H1 (cell line): Measurements from ENCODE around the gene UBE4B. TPM values are rescaled to one million over a fixed set of nuclear protein-coding genes. Genes with fewer than 3 reads are reported as not detected.

ENCODE experiments used
- CTCF ChIA-PET: fragments of 300-600 bp; sonication (Branson Sonifier 250); formaldehyde crosslinking; loops from one replicate; lab custom pipeline; 2021; ENCODE audit not compliant: partially characterized antibody; lab: Charles Lee
- POLR2A ChIA-PET: fragments of 300-600 bp; sonication (Branson Sonifier 250); formaldehyde crosslinking; loops from one replicate; lab custom pipeline; 2021; ENCODE audit warnings: inconsistent platforms; ENCODE audit not compliant: partially characterized antibody; lab: Charles Lee
- DNase-seq, 2 experiments: peaks; one replicate each; pipeline versions ENCODE4 v3.0.0 to v3.0.0-alpha.2; 2010 to 2022; ENCODE audit warnings: low spot score in 2 of 2, low read depth in 1 of 2, mixed read lengths in 1 of 2
- FAIRE-seq: peaks from 2 replicates; lab custom pipeline; 2011; peaks lifted over from hg19 to GRCh38; lab: Jason Lieb, UNC
- H2AFZ ChIP-seq: 2 replicates; pipeline ENCODE4 v1.8.1; 2012; ENCODE audit warnings: low read length, inconsistent platforms
- H2AK5ac ChIP-seq: 2 replicates; pipeline ENCODE4 v1.6.1; 2013; ENCODE audit warnings: low read depth, low read length
- H2BK120ac ChIP-seq: replicated peaks from 2 replicates; pipeline ENCODE3; 2013; ENCODE audit warnings: low read depth, low read length, inconsistent platforms
- H2BK12ac ChIP-seq: 2 replicates; pipeline ENCODE4 v1.6.1; 2013; ENCODE audit warnings: low read depth, low read length
- H2BK15ac ChIP-seq: 2 replicates; pipeline ENCODE4 v1.6.1; 2013; ENCODE audit warnings: low read length
- H2BK20ac ChIP-seq: 2 replicates; pipeline ENCODE4 v1.6.1; 2013; ENCODE audit warnings: low read length
- H2BK5ac ChIP-seq: 2 replicates; pipeline ENCODE4 v1.6.1; 2013; ENCODE audit warnings: low read depth, low read length
- H3K14ac ChIP-seq: 2 replicates; pipeline ENCODE4 v1.6.1; 2013; ENCODE audit warnings: inconsistent platforms; ENCODE audit not compliant: insufficient read length
- H3K18ac ChIP-seq: 2 replicates; pipeline ENCODE4 v1.6.1; 2013; ENCODE audit warnings: low read length; ENCODE audit errors: extremely low read depth
- H3K23ac ChIP-seq: 2 replicates; pipeline ENCODE4 v1.6.1; 2013; ENCODE audit warnings: inconsistent platforms; ENCODE audit not compliant: insufficient read length
- H3K23me2 ChIP-seq: 2 replicates; pipeline ENCODE4 v1.6.1; 2013; ENCODE audit warnings: low read depth, low read length
- H3K27ac ChIP-seq: 2 replicates; pipeline ENCODE4 v1.6.1; 2011; ENCODE audit warnings: low read depth, low read length, inconsistent platforms
- H3K27me3 ChIP-seq, 4 experiments: replicated peaks in 1 of 4; 1 replicate in 1 of 4; 2 replicates in 3 of 4; pipeline versions ENCODE4 v1.6.1 to v1.8.1; 2011 to 2013; ENCODE audit warnings: low read length in 3 of 4, mild to moderate bottlenecking in 3 of 4, inconsistent platforms in 2 of 4, mixed read lengths in 2 of 4, moderate library complexity in 1 of 4; ENCODE audit not compliant: control insufficient read depth in 3 of 4, insufficient read depth in 3 of 4; ENCODE audit errors: extremely low read depth in 1 of 4
- H3K36me3 ChIP-seq, 4 experiments: 2 replicates each; pipeline versions ENCODE4 v1.6.1 to v1.8.1; 2011 to 2013; ENCODE audit warnings: mild to moderate bottlenecking in 4 of 4, low read length in 3 of 4, moderate library complexity in 2 of 4, control low read depth in 1 of 4, inconsistent platforms in 1 of 4; ENCODE audit not compliant: insufficient read depth in 4 of 4, control insufficient read depth in 2 of 4
- H3K4ac ChIP-seq: replicated peaks from 2 replicates; pipeline ENCODE3; 2013; ENCODE audit warnings: low read length, low read depth, mixed read lengths, inconsistent platforms; ENCODE audit not compliant: insufficient read length
- H3K4me1 ChIP-seq, 4 experiments: replicated peaks in 1 of 4; 1 replicate in 1 of 4; 2 replicates in 3 of 4; pipeline versions ENCODE4 v1.6.1 to v1.8.1; 2011 to 2013; ENCODE audit warnings: low read length in 3 of 4, inconsistent platforms in 2 of 4, mixed read lengths in 1 of 4; ENCODE audit not compliant: insufficient read depth in 4 of 4, control insufficient read depth in 3 of 4
- H3K4me2 ChIP-seq, 2 experiments: 2 replicates each; pipeline versions ENCODE4 v1.6.1 to v1.8.1; 2011 to 2013; ENCODE audit warnings: low read depth in 2 of 2, low read length in 2 of 2, control low read depth in 1 of 2, inconsistent platforms in 1 of 2, mild to moderate bottlenecking in 1 of 2; ENCODE audit not compliant: insufficient read depth in 1 of 2
- H3K4me3 ChIP-seq, 4 experiments: fragments of 200-600, 300-600 bp in 1 of 4; sonication (generic), shearing (Covaris generic), sonication (Bioruptor Twin) in 1 of 4; 2 replicates each; pipeline versions ENCODE4 v1.5.1 to v1.8.1; 2011 to 2016; ENCODE audit warnings: low read length in 4 of 4, low read depth in 3 of 4, control low read depth in 2 of 4, inconsistent platforms in 2 of 4, mild to moderate bottlenecking in 2 of 4, mixed read lengths in 1 of 4, moderate library complexity in 1 of 4; ENCODE audit not compliant: insufficient read depth in 2 of 4; ENCODE audit errors: extremely low read depth in 1 of 4
- H3K56ac ChIP-seq: replicated peaks from 2 replicates; pipeline ENCODE3; 2013; ENCODE audit warnings: low read depth, mild to moderate bottlenecking, mixed read lengths, low read length, inconsistent platforms; ENCODE audit not compliant: insufficient read length
- H3K79me1 ChIP-seq: 2 replicates; pipeline ENCODE4 v1.6.1; 2013; ENCODE audit warnings: low read depth, low read length, control low read depth
- H3K79me2 ChIP-seq, 2 experiments: 2 replicates each; pipeline versions ENCODE4 v1.6.1 to v1.8.1; 2012 to 2013; ENCODE audit warnings: low read length in 2 of 2, mild to moderate bottlenecking in 2 of 2, inconsistent platforms in 1 of 2; ENCODE audit not compliant: insufficient read depth in 2 of 2, control insufficient read depth in 1 of 2
- H3K9ac ChIP-seq, 4 experiments: replicated peaks in 1 of 4; 1 replicate in 1 of 4; 2 replicates in 3 of 4; pipeline versions ENCODE4 v1.6.1 to v1.8.1; 2011 to 2013; ENCODE audit warnings: low read depth in 3 of 4, low read length in 3 of 4, control low read depth in 2 of 4, mild to moderate bottlenecking in 2 of 4, moderate library complexity in 2 of 4, inconsistent platforms in 1 of 4; ENCODE audit errors: extremely low read depth in 1 of 4
- H3K9me3 ChIP-seq, 2 experiments: 2 replicates each; pipeline versions ENCODE4 v1.6.1 to v1.8.1; 2012 to 2013; ENCODE audit warnings: mild to moderate bottlenecking in 2 of 2, moderate library complexity in 2 of 2, control low read depth in 1 of 2, inconsistent platforms in 1 of 2, low read depth in 1 of 2, low read length in 1 of 2, mixed read lengths in 1 of 2; ENCODE audit not compliant: insufficient read depth in 2 of 2
- H4K20me1 ChIP-seq, 2 experiments: replicated peaks in 1 of 2; 2 replicates each; pipeline versions ENCODE3 to v1.8.1; 2011 to 2013; ENCODE audit warnings: inconsistent platforms in 2 of 2, low read length in 2 of 2, mild to moderate bottlenecking in 1 of 2; ENCODE audit not compliant: insufficient read depth in 2 of 2, control insufficient read depth in 1 of 2
- H4K5ac ChIP-seq: 2 replicates; pipeline ENCODE4 v1.6.1; 2013; ENCODE audit warnings: low read length, low read depth, mixed read lengths, inconsistent platforms; ENCODE audit not compliant: insufficient read length
- H4K8ac ChIP-seq: 2 replicates; pipeline ENCODE4 v1.8.0; 2013; ENCODE audit warnings: mild to moderate bottlenecking, moderate library complexity, low read length, inconsistent platforms; ENCODE audit not compliant: insufficient read depth; ENCODE audit errors: extremely low read depth
- H4K91ac ChIP-seq: replicated peaks from 2 replicates; pipeline ENCODE3; 2013; ENCODE audit warnings: low read length, mixed read lengths, inconsistent platforms; ENCODE audit not compliant: insufficient read length
- ATF2 ChIP-seq: IDR thresholded peaks from 2 replicates; pipeline ENCODE4 v1.6.1; 2012; ENCODE audit warnings: low read length, inconsistent platforms
- BRCA1 ChIP-seq: IDR thresholded peaks from 2 replicates; pipeline ENCODE4 v1.6.1; 2012; ENCODE audit warnings: low read depth, low read length, improper control_type of control experiment
- CHD2 ChIP-seq: IDR thresholded peaks from 2 replicates; pipeline ENCODE4 v1.6.1; 2012; ENCODE audit warnings: low read length, improper control_type of control experiment
- JUND ChIP-seq: IDR thresholded peaks from 2 replicates; pipeline ENCODE4 v1.6.1; 2011; ENCODE audit warnings: mild to moderate bottlenecking, improper control_type of control experiment, low read length
- RAD21 ChIP-seq, 2 experiments: IDR thresholded peaks in 1 of 2; conservative IDR thresholded peaks in 1 of 2; 2 replicates each; pipeline ENCODE4 v1.6.1; 2011; ENCODE audit warnings: low read depth in 2 of 2, low read length in 2 of 2, improper control_type of control experiment in 1 of 2, inconsistent platforms in 1 of 2, mild to moderate bottlenecking in 1 of 2, moderate library complexity in 1 of 2
- RBBP5 ChIP-seq: IDR thresholded peaks from 2 replicates; pipeline ENCODE4 v1.7.1; 2012; ENCODE audit warnings: low read depth, mild to moderate bottlenecking, inconsistent platforms, low read length, moderate library complexity, borderline replicate concordance
- SAP30 ChIP-seq: fragments of 300-600 bp; sonication (generic); IDR thresholded peaks from 2 replicates; pipeline ENCODE4 v1.7.1; 2012; ENCODE audit warnings: low read length, moderate library complexity, mild to moderate bottlenecking, inconsistent platforms; ENCODE audit not compliant: insufficient read depth, insufficient replicate concordance
- TAF1 ChIP-seq: IDR thresholded peaks from 2 replicates; pipeline ENCODE4 v1.6.1; 2011; ENCODE audit warnings: mild to moderate bottlenecking, low read depth, low read length
- WGBS, 2 experiments: shearing (Covaris generic) in 1 of 2; methylation state at CpG; one replicate each; pipeline versions ENCODE4 v1.1.6 to v1.1.7; 2013 to 2015; ENCODE audit warnings: low lambda C conversion rate in 2 of 2, mixed read lengths in 2 of 2, inconsistent platforms in 1 of 2, low coverage in 1 of 2, missing lambda C conversion rate in 1 of 2; ENCODE audit not compliant: insufficient replicate concordance in 2 of 2, insufficient coverage in 1 of 2, insufficient read length in 1 of 2; ENCODE audit errors: extremely low coverage in 1 of 2, missing lambda C conversion rate in 1 of 2; 5-methylcytosine and 5-hydroxymethylcytosine counted together
- polyA plus RNA-seq, 7 experiments: library from polyadenylated mRNA; depleted of rRNA in 3 of 7; stranded (reverse) in 5 of 7; unstranded in 2 of 7; fragments of >200 nt in 5 of 7; fragments of 200-250 nt in 2 of 7; gene quantifications; 1 replicate in 5 of 7; 2 replicates in 1 of 7; 4 replicates in 1 of 7; pipeline versions ENCODE4 v1.2.1 to v1.2.3, GENCODE V29; 2011 to 2013; ENCODE audit warnings: missing spikeins in 2 of 7, mixed read lengths in 2 of 7
- total RNA-seq: library from RNA; stranded (reverse); fragmentation: NEBNext Ultra II Directional; extraction: Animal tissue kit (Norgen Biotek cat#: 25700); gene quantifications from 2 replicates; pipeline ENCODE4 v1.2.1, GENCODE V29; 2021

The UBE4B gene
- total and polyA plus RNA-seq, 2 of the 8 experiments (the other 6 are each of a cell fraction or from before 2014, with no cell fraction given): 24.5 to 90.1 TPM

GRCh38 chr1:10209905-10210810 is 177.4 kb downstream of the UBE4B start, which contains the start of gene KIF1B:
TSS of gene KIF1B (plus strand) at chr1:10210570. CDS start at chr1:10232329, 21,759 bp downstream.
- H3K23me2 ChIP-seq: peaks cover 15% of the 10 kb centered on the region
- peak within 1 kb of the TSS; percentile 95 for H4K91ac ChIP-seq
- H2AFZ ChIP-seq: peak within 1 kb of the TSS; percentile 97
- H3K4me2 ChIP-seq: peak within 1 kb of the TSS; percentile 88 to 99
- no peak within 1 kb of the TSS for H2BK120ac ChIP-seq
- FAIRE-seq: no peak
- peak within 1 kb of the TSS; percentile 98 for H2BK12ac ChIP-seq
- no peaks in the 10 kb centered on the region for H3K79me1 ChIP-seq
- H2BK5ac ChIP-seq: peak within 1 kb of the TSS; percentile 87
- ChIA-PET POLR2A (interaction anchor here (0.7 to 2.2 kb wide), 12 partner anchors 10 to 267 kb away, joined by 3 to 8 read pairs (median 4); partner anchors contain the start of genes LZIC, NMNAT1, PGD and UBE4B), CTCF (interaction anchor here (0.5 to 2.4 kb wide), 34 partner anchors 9 to 542 kb away, joined by 3 to 14 read pairs (median 3); no protein-coding TSS in a partner anchor)
- H3K36me3 ChIP-seq: no peaks in the 10 kb centered on the region
- H4K5ac ChIP-seq: peak within 1 kb of the TSS; percentile 67
- peaks cover 0 to 4% (median 2%) of the 10 kb centered on the region in 4 experiments; a peak in 4 of 7 replicates for H3K4me1 ChIP-seq
- no peak within 1 kb of the TSS for H2BK20ac ChIP-seq
- H3K9me3 ChIP-seq: no peaks in the 10 kb centered on the region
- peak within 1 kb of the TSS; percentile 88; the same call in 1 of the 2 replicates for H2BK15ac ChIP-seq
- no peaks in the 10 kb centered on the region for H3K27me3 ChIP-seq
- peak within 1 kb of the TSS; percentile 82 for H3K56ac ChIP-seq
- DNase-seq: peak; percentile 95 to 99
- peaks cover 5 to 10% of the 10 kb centered on the region in 2 experiments for H4K20me1 ChIP-seq
- H3K9ac ChIP-seq: peak within 1 kb of the TSS; percentile 86 to 98 (median 91)
- H3K4me3 ChIP-seq: peak within 1 kb of the TSS; percentile 79 to 95 (median 94)
- H3K4ac ChIP-seq: peak within 1 kb of the TSS; percentile 94
- peak within 1 kb of the TSS; percentile 96 for H4K8ac ChIP-seq
- no peak within 1 kb of the TSS; the same call in 1 of the 2 replicates for H2AK5ac ChIP-seq
- peak within 1 kb of the TSS; percentile 9 for H3K14ac ChIP-seq
- peaks cover 22 to 39% of the 10 kb centered on the region in 2 experiments for H3K79me2 ChIP-seq
- peak within 1 kb of the TSS; percentile 72 for H3K27ac ChIP-seq
- WGBS, 2 experiments: 1% methylated on average over 49 of the region's 107 CpGs; no CpG with 5 or more reads in 1 of the 2 experiments
- no peak within 1 kb of the TSS for H3K23ac ChIP-seq
- H3K18ac ChIP-seq: peak within 1 kb of the TSS; percentile 97
- no peak for TF ChIP-seq SAP30
- TF ChIP-seq RBBP5: peak; percentile 30; the same call in 1 of the 2 replicates
- 0 out of 2 replicates have a peak, but pooled peaks have one; percentile 37 for TF ChIP-seq ATF2
- peak; percentile 93 for TF ChIP-seq CHD2
- TF ChIP-seq JUND: 0 out of 2 replicates have a peak, but pooled peaks have one; percentile 39
- no peak for TF ChIP-seq BRCA1
- peak; percentile 43 to 58 for TF ChIP-seq RAD21 (IDR thresholded peaks at IDR 0.05 in 1 of 2, conservative IDR thresholded peaks at IDR 0.05 in 1 of 2; ENCODE audit: low read depth in 2 of 2, low read length in 2 of 2)
- peak; percentile 91 for TF ChIP-seq TAF1
